Measurements from ENCODE around the gene INSIG2.

The INSIG2 gene

DNA sequence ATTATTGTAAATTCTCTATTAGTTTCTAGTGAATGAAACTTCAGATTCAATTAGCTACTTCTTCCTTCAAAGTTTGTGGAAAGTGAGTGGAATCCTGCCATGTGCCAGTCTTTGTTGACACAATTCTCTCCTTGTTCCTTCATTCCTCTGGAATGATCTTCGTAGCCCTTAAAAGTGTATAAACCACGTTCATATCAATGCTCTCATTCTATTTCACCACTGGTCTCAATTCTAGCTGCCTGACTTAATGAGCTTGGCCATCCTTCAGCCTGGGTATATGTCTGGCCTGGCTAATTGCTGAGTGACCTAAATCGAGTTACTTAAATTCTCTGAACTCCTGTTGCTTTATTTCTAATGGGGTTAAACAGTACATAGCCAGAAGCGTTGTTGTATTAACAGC, 43.5 kb downstream of the INSIG2 start:
- DNase-seq: no peak

DNA sequence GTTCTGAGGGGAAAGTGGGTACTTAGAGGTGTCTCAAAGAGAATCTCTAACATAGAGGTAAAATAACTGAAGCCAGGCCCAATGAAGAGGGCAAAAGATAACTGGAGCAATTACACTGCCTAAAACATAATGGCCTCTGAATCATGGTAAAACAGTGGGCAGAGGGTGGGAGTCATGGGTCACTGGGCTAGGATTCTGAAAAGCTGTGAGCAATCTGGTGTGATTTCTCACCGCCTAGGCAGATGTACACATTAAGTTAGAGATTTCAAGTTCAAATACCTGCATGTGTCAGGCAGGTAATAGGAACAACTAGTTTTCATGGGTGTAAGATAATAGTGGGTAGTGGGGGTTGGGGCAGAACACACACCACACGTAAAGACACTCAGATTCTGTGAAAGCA, 45.6 kb downstream of the INSIG2 start:
- DNase-seq: no peak

DNA sequence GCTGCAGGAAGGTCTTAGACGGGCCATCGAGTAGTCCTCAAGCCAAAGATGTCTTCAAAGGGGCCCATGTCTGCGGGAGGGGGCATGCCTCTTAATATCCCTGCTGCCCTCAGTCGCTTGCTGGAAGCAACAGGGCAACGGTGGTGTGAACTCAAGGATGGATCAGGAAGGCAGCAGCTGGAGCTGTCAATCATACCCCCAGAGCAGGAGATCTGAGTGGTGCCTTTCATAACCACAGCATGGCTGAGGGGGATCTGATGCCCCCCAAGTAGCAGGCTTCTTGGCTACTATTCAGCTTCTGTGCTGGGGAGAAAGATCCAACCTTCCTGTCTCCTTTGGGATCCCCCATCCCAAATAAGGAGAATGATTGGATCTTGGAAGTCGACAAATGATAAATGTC, 46.4 kb downstream of the INSIG2 start:
- no peak for DNase-seq

DNA sequence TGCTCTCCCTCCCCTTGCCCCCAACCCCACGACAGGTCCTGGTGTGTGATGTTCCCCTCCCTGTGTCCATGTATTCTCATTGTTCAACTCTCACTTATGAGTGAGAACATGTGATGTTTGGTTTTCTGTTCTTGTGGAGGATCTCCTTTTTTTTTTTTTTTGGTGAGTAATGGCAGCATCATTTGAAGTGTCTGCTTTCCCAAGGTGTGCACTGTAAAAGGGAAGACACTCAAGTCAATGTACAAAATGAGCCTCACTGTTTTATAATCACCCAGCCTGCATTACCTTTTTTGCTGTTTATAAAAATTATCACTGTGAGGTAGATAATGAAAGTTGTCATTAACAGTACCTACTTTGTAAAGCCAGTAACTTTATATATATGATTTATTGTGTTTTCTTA, 56.9 kb downstream of the INSIG2 start:
- DNase-seq: no peak

DNA sequence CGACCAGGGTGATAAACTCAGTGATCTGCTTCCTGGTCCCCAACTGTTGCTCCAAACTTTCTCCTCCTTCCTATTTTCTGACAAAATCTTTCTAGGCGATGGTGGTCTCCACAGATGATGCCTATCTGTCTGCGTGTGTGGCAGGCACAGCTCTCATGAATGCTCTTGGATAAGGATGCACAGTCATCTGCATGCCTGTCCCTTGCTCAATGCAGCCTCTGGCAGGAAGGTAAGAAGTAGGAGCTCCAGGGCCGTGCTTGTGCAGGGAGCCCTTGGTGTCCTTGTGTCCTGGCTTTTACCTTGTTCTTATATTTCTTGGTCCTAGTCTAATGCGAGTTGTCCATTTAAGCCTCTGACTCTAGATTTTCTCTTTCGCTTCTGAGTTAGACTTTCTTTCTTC, 57.5 kb downstream of the INSIG2 start:
- no peak for DNase-seq

DNA sequence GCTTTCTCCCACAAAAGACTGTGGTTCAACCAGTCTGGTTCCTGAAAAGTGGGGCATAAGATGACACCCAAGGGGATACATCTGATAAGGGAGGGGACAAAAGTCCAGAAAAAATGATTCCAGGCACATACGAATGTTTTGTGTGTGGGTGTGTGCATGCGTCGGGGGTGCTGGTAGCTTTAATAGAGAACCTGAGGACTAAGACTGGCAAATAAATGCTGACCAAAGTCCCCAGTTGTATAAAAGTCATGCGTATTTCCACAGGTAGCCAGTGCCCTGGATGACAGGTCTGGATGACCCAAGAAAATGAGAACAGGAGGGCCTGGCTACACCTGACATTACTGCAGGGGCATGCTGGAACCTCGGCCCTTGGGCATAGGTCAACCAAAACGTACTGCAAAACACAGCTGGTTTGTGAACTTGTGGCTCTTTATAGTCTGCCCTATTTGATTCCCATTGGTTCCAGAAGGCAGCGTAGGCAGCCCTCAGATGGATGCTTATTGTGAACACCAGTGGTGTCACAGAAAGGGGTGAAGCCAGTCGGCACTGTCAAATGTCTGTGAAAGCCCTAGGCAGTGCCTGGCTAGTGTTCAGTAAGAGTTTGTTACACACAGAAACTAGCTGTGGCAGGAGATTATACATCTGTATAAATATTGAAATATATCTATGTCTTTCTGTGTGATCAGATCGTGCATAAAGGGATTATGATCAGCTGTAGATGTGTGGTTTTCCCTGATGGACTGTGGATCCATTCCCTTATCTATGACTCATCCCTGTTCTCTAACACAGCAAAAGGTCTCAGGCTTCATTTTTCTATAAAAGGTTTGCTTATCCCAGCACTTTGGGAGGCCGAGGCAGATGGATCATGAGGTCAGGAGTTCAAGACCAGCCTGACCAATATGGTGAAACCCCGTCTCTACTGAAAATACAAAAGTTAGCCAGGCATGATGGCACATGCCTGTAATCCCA, 58.3 kb downstream of the INSIG2 start:
- DNase-seq: no peak

DNA sequence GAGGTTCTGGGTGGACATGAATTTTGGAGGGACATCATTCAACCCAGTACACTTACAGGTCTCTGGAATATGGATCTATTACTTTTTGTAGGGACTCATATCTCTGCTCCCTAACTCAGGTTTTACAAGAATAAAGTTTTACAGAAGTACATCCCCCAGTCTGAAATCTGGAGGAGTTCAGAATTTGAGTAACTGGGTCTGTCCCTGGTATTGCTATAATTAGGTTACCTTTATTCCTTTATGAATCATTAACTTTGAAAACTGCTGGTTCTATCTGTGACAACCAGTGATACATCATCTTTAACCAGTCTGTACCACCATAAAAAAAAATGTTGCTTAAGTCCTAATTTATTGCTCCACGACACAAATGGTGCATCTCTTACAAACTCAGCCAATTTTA, 59.9 kb downstream of the INSIG2 start:
- no peak for DNase-seq

DNA sequence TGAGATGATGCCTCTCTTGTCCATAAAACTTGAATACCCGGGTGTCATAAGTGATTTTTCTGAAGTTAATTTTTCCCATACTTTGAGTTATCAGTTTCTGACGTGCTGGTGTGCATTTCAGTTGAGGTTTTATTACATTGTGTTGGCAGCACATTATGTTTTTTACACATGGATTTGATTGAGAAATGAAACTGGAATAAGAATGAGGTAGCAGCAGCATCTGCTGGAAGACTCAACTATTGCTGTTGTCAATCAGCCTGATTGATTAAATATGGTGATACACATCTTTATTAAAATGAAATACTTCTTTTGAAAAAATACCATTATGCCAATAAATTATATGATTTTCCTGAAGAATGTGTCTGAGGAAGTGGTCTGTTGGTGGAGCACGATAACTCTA, 60.5 kb downstream of the INSIG2 start:
- DNase-seq: no peak

DNA sequence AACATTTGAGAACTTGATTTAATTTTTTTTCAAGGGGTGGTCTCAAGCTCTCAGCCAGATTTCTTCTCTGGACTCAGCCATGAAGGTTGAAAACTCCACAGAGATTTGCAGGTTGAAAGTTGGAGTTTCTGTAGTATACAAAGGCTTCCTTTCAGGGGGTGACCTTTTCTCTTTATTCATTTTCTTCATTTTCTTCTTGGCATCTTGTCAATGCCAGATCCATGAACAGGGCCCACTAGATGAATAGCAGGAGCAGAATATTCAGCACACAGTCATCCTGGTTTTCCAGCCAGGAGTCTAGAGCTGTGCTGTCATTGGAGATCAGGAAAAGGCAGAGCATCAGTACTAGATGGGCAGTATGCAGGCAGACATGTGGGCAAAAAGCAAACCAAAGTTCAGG, 62.0 kb downstream of the INSIG2 start:
- no peak for DNase-seq

DNA sequence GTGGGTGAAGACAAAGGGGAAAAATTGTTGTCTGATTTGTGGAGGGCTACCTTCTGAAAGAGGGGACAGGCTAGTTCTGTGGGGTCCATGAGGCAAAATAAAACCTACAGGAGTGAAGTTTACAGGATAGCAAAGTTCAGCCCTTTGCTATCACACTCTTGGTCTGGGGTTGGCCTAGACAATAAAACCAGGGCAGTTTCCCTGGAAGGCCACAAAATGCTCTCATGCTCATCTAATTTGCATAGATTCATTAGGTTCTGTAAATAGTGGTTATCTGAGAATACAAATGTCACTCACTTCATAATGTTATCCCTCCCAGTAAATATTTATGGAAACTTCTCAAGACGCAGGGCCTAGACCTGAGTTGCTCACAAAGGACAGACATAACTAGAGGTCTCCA, 63.6 kb downstream of the INSIG2 start:
- DNase-seq: no peak

DNA sequence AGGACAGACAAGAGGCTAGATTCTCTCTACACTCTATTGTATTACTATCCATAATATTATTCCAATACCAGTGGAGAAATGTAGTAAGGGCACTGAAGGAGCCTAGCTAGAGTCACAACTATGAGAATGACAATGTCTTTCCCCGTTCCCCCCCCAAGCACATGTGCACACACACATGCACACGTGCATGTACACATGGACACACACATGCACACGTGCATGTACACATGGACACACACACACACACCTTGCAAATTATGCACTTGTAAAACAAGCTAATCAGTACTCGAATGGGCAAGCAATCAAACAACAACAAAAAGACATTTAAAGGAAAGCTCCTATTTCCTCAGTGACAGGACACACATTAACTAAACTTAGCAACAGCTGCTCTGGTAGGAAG, 65.2 kb downstream of the INSIG2 start:
- DNase-seq: no peak

DNA sequence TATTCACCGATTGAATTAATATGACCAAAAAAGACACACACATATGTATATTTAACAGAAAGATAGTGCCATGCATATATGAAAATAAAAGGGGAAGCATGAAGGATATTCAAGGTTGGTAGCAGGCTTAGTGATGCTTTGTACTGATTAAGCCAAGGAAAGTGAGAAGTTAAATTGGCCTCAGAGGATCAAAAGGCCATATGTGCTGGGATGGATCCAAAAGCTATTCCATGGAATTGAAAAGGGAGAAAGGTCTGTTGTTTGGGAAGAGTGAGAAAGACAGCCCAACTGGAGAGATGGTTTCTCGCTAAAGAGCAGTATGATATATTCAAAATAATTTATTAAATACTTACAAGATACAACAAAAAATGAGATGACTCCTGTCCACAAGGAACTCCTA, 65.9 kb downstream of the INSIG2 start:
- DNase-seq: no peak
